T-cell (primary cell): Measurements from ENCODE around the gene ALPL. TPM values are rescaled to one million over a fixed set of nuclear protein-coding genes. Genes with fewer than 3 reads are reported as not detected.

ENCODE experiments used
- ATAC-seq, 4 experiments: fragments of 200-7000 bp in 3 of 4; fragments of 150-1000 bp in 1 of 4; cut with Tn5 transposase; replicated peaks in 1 of 4; 1 replicate in 3 of 4; 2 replicates in 1 of 4; pipeline ENCODE4 v1.10.0; 2021; ENCODE audit warnings: moderate library complexity in 3 of 4, mild to moderate bottlenecking in 2 of 4, moderate number of reproducible peaks in 1 of 4
- CTCF ChIA-PET, 2 donors: fragments of 300-600 bp; sonication (Branson Sonifier 250); formaldehyde crosslinking; loops; one replicate each; lab custom pipeline; 2022; ENCODE audit warnings: antibody characterized with exemption in 2 of 2; lab: Charles Lee
- POLR2A ChIA-PET, 2 donors: fragments of 300-600 bp; sonication (Branson Sonifier 250); formaldehyde crosslinking; loops; one replicate each; lab custom pipeline; 2022; ENCODE audit warnings: antibody characterized with exemption in 2 of 2; lab: Charles Lee
- DNase-seq, 35 experiments: peaks; one replicate each; pipeline versions ENCODE4 v3.0.0 to v3.0.0-alpha.2; 2013 to 2023
- H3K27ac ChIP-seq: one replicate; pipeline ENCODE4 v1.5.1; 2013; ENCODE audit warnings: low read length
- H3K27me3 ChIP-seq, 2 experiments: replicated peaks in 1 of 2; 1 replicate in 1 of 2; 2 replicates in 1 of 2; pipeline versions ENCODE4 v1.6.1 to v1.7.0; 2013; ENCODE audit warnings: low read length in 1 of 2, mixed read lengths in 1 of 2; ENCODE audit not compliant: control insufficient read depth in 2 of 2, insufficient read depth in 2 of 2; ENCODE audit errors: extremely low read depth in 1 of 2
- H3K36me3 ChIP-seq, 2 donors: 1 replicate in 1 of 2; 2 replicates in 1 of 2; pipeline versions ENCODE4 v1.6.1 to v1.7.0; 2013; ENCODE audit warnings: low read length in 1 of 2; ENCODE audit not compliant: control insufficient read depth in 2 of 2, insufficient read depth in 1 of 2; ENCODE audit errors: extremely low read depth in 1 of 2
- H3K4me1 ChIP-seq, 2 experiments: 1 replicate in 1 of 2; 2 replicates in 1 of 2; pipeline versions ENCODE4 v1.6.1 to v1.7.0; 2013; ENCODE audit warnings: low read length in 2 of 2, mixed read lengths in 1 of 2; ENCODE audit not compliant: insufficient read depth in 2 of 2, control insufficient read depth in 1 of 2; ENCODE audit errors: extremely low read depth in 1 of 2
- H3K4me3 ChIP-seq, 2 donors: 1 replicate in 1 of 2; 2 replicates in 1 of 2; pipeline versions ENCODE4 v1.5.1 to v1.7.0; 2013; ENCODE audit warnings: mild to moderate bottlenecking in 2 of 2, low read length in 1 of 2, moderate library complexity in 1 of 2; ENCODE audit not compliant: control insufficient read depth in 1 of 2; ENCODE audit errors: extremely low read depth in 1 of 2
- H3K9me3 ChIP-seq: 2 replicates; pipeline ENCODE4 v1.7.0; 2013
- H3K27ac Mint-ChIP-seq, 2 donors: one replicate each; pipeline ENCODE4 v1.8.0; 2020 to 2021; ENCODE audit warnings: mild to moderate bottlenecking in 2 of 2, mixed read lengths in 2 of 2
- H3K27me3 Mint-ChIP-seq, 2 donors: one replicate each; pipeline ENCODE4 v1.8.0; 2021 to 2022; ENCODE audit warnings: mixed read lengths in 2 of 2
- H3K36me3 Mint-ChIP-seq: one replicate; pipeline ENCODE4 v1.8.0; 2021; ENCODE audit warnings: mixed read lengths
- H3K4me1 Mint-ChIP-seq, 3 donors: one replicate each; pipeline ENCODE4 v1.8.0; 2020 to 2022; ENCODE audit warnings: mixed read lengths in 3 of 3, mild to moderate bottlenecking in 1 of 3
- H3K4me3 Mint-ChIP-seq, 3 donors: one replicate each; pipeline ENCODE4 v1.8.0; 2020 to 2022; ENCODE audit warnings: mild to moderate bottlenecking in 3 of 3, mixed read lengths in 3 of 3, moderate library complexity in 3 of 3
- H3K9me3 Mint-ChIP-seq, 3 donors: one replicate each; pipeline ENCODE4 v1.8.0; 2020 to 2022; ENCODE audit warnings: mixed read lengths in 3 of 3
- WGBS: methylation state at CpG from one replicate; pipeline ENCODE4 v1.1.5; 2013; ENCODE audit warnings: missing lambda C conversion rate; ENCODE audit not compliant: insufficient coverage; 5-methylcytosine and 5-hydroxymethylcytosine counted together
- total RNA-seq, 35 experiments: library from RNA in 6 of 35; stranded (reverse) in 6 of 35; fragments of 120-200 nt in 1 of 35; gene quantifications; one replicate each; pipeline versions ENCODE4 v1.2.1 to v1.2.4 and lab custom pipeline; 2013 to 2026

Gene ALPL
- total RNA-seq, 5 donors from 2014 or later (not counting 1 experiment from before 2014, with no cell fraction given) = 0.20 to 0.44 (median 0.41) TPM; not detected in 2

DNA sequence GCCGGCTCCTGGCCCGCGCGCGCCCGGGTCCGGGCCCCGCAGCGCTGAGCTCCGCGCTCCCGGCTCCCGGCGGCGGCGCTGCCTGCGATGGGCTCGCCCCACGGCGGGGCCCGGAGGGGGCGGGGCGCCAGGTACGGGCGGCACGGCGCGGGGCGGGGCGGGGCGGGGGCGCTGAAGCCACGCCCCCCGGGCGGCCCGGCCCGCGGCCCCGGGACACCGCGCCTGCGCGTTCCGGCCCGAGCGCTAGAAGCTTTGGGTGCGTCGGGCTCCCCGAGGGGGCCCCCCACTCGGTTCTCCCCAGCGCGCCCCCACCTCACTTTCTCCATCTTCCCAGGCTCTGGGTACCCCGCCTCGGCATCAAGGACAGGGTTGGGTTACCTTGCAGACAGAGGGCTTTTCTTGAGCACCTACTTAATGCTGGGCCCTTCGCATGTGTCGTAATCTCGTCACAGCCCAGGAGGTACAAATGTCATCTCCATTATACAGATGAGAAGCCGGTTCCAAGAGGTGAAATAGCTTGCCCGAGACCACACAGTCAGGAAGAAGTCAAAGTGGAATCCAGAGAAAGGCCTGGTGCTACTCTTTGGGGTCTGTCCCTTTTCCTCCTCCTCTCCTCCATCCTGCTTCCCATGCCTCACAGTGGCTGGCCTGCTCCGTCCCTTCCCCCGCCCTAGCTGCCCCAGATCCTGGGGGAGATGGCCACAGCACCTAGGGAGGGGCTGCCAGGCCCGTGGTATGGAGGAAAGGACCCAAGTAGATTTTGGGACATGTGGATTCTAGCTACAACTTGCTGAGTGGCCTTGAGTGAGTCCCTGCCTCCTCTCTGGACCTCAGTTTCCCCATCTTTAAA lies 113.5 kb downstream of the ALPL start:
- ChIA-PET POLR2A (interaction anchor here in 1 of 2 donors (0.5 kb wide), 1 partner anchor 251 kb away, joined by 3 read pairs; no protein-coding TSS in a partner anchor), CTCF (no interaction called here)
- Mint-ChIP-seq H3K9me3 (no peaks in the 10 kb centered on the region), H3K36me3 (no peaks in the 10 kb centered on the region), H3K4me1 (peaks cover 0 to 9% (median 8%) of the 10 kb centered on the region in 3 donors), H3K4me3 (peak overlapping the region; percentile 59 to 72 (median 60)), H3K27me3 (peaks cover 27 to 36% of the 10 kb centered on the region in 2 donors), H3K27ac (no peak overlapping the region)
- peak; percentile 68 to 86 (median 78) for ATAC-seq
- DNase-seq = peak in 21 of 35 experiments; percentile 3 to 62 (median 18)
- no peaks in the 10 kb centered on the region for H3K36me3 ChIP-seq
- 9% methylated on average over 55 of the region's 62 CpGs for WGBS
- no peak overlapping the region for H3K27ac ChIP-seq
- H3K4me1 ChIP-seq = peaks cover 0 to 10% of the 10 kb centered on the region in 2 experiments
- peak overlapping the region in 1 of 2 donors; percentile 19 for H3K4me3 ChIP-seq
- no peaks in the 10 kb centered on the region for H3K9me3 ChIP-seq
- peaks cover 0 to 76% of the 10 kb centered on the region in 2 experiments for H3K27me3 ChIP-seq

GRCh38 chr1:21623410-21623961 lies 114.3 kb downstream of the ALPL start:
- peaks cover 0 to 9% (median 8%) of the 10 kb centered on the region in 3 donors for H3K4me1 Mint-ChIP-seq
- POLR2A ChIA-PET = interaction anchor here in 1 of 2 donors (0.5 kb wide), 1 partner anchor 252 kb away, joined by 3 read pairs; no protein-coding TSS in a partner anchor
- H3K36me3 Mint-ChIP-seq = no peaks in the 10 kb centered on the region
- H3K27me3 ChIP-seq = peaks cover 0 to 69% of the 10 kb centered on the region in 2 experiments
- H3K9me3 Mint-ChIP-seq = no peaks in the 10 kb centered on the region
- no peak overlapping the region for H3K27ac ChIP-seq
- H3K4me3 ChIP-seq = no peak overlapping the region
- DNase-seq (no peak), ATAC-seq (no peak)
- H3K36me3 ChIP-seq = no peaks in the 10 kb centered on the region
- CTCF ChIA-PET = no interaction called here
- WGBS = 91% methylated on average over 4 of the region's 10 CpGs
- H3K27me3 Mint-ChIP-seq = peaks cover 27 to 36% of the 10 kb centered on the region in 2 donors
- peaks cover 0 to 10% of the 10 kb centered on the region in 2 experiments for H3K4me1 ChIP-seq
- no peaks in the 10 kb centered on the region for H3K9me3 ChIP-seq
- no peak overlapping the region for H3K27ac Mint-ChIP-seq
- peak overlapping the region in 1 of 3 donors; percentile 59 for H3K4me3 Mint-ChIP-seq

GRCh38 chr1:21624571-21625389 lies 115.6 kb downstream of the ALPL start:
- Histone ChIP-seq H3K9me3 (no peaks in the 10 kb centered on the region), H3K27ac (no peak overlapping the region), H3K27me3 (peaks cover 0 to 67% of the 10 kb centered on the region in 2 experiments), H3K36me3 (no peaks in the 10 kb centered on the region), H3K4me3 (no peak overlapping the region), H3K4me1 (peaks cover 0 to 10% of the 10 kb centered on the region in 2 experiments)
- CTCF ChIA-PET = no interaction called here
- Mint-ChIP-seq H3K4me1 (peaks cover 0 to 9% (median 8%) of the 10 kb centered on the region in 3 donors), H3K4me3 (no peak overlapping the region), H3K27ac (no peak overlapping the region), H3K27me3 (peaks cover 25 to 32% of the 10 kb centered on the region in 2 donors), H3K9me3 (no peaks in the 10 kb centered on the region), H3K36me3 (no peaks in the 10 kb centered on the region)
- no peak for ATAC-seq
- DNase-seq = no peak
- 83% methylated on average over 10 of the region's 11 CpGs for WGBS
- POLR2A ChIA-PET = no interaction called here

- no peak overlapping the region for H3K4me3 Mint-ChIP-seq
- ChIA-PET CTCF (no interaction called here), POLR2A (no interaction called here)
- H3K4me1 Mint-ChIP-seq = peaks cover 0 to 9% (median 8%) of the 10 kb centered on the region in 3 donors
- Histone ChIP-seq H3K4me1 (peaks cover 0 to 10% of the 10 kb centered on the region in 2 experiments), H3K4me3 (no peak overlapping the region), H3K9me3 (no peaks in the 10 kb centered on the region), H3K27ac (no peak overlapping the region), H3K36me3 (no peaks in the 10 kb centered on the region), H3K27me3 (peaks cover 0 to 60% of the 10 kb centered on the region in 2 experiments)
- H3K27me3 Mint-ChIP-seq = peaks cover 22 to 30% of the 10 kb centered on the region in 2 donors
- ATAC-seq (no peak), DNase-seq (no peak)
- H3K27ac Mint-ChIP-seq = no peak overlapping the region
- no peaks in the 10 kb centered on the region for H3K36me3 Mint-ChIP-seq
- no peaks in the 10 kb centered on the region for H3K9me3 Mint-ChIP-seq
- WGBS = 78% methylated on average over 8 of the region's 13 CpGs
Observed at GRCh38 chr1:21625390-21626190, 116.4 kb downstream of the ALPL start.

DNA sequence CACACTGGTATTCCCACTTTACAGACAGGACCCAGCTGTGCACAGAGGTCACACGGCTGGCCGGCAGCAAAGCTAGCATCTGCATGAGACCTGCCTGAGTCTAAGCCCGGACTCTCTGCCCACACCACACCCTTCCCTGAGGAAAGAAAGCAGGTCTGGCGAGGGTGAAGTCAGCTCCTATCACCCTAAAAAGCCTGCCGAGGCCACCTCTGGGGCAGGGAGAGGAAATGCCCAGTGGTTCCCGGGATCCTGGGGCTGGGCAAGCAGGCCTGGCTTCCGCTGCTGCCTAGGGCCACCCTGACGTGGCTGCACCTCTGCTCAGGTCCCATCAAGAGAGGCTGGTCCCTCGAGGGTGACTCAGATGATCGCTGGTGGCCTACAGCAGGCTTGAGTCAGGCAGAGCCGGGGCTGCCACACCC lies 117.7 kb downstream of the ALPL start:
- H3K36me3 ChIP-seq = no peaks in the 10 kb centered on the region
- H3K27me3 Mint-ChIP-seq = peaks cover 20 to 25% of the 10 kb centered on the region in 2 donors
- no peak overlapping the region for H3K27ac ChIP-seq
- H3K4me1 ChIP-seq = peaks cover 0 to 10% of the 10 kb centered on the region in 2 experiments
- no peaks in the 10 kb centered on the region for H3K9me3 ChIP-seq
- no peak for ATAC-seq
- H3K9me3 Mint-ChIP-seq = no peaks in the 10 kb centered on the region
- H3K27me3 ChIP-seq = peaks cover 0 to 59% of the 10 kb centered on the region in 2 experiments
- H3K36me3 Mint-ChIP-seq = no peaks in the 10 kb centered on the region
- ChIA-PET CTCF (no interaction called here), POLR2A (no interaction called here)
- no peak overlapping the region for H3K27ac Mint-ChIP-seq
- WGBS = 78% methylated on average over 11 of the region's 11 CpGs
- no peak for DNase-seq
- H3K4me1 Mint-ChIP-seq = peaks cover 0 to 2% (median 2%) of the 10 kb centered on the region in 3 donors
- no peak overlapping the region for H3K4me3 Mint-ChIP-seq
- no peak overlapping the region for H3K4me3 ChIP-seq
